ENCODE measurements around the gene HS6ST1. TPM values are rescaled to one million over a fixed set of nuclear protein-coding genes. Genes with fewer than 3 reads are reported as not detected.

Gene HS6ST1
- total and polyA plus RNA-seq, 10 donors = 7.2 to 99.5 (median 57.0) TPM

DNA sequence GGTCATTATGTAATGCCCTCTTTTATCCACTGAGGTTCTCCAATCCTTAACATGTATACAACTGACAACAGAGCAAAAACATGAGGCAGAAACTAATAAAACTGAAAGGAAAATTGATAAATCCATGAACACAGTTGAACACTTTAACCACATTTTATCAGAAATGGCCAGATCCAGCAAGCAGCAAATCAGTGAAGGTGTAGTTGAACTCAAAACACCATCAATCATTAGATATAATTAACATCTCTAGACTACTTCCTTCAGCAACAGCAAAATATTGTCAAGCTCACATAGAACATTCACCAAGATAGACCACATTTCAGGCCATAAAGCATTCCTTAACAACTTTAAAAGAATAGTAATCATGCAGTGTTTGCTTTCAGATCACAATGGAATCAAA lies 72.9 kb downstream of the HS6ST1 start:
- no peaks in the 10 kb centered on the region for H3K4me1 ChIP-seq
- TF ChIP-seq, protein P1, sequence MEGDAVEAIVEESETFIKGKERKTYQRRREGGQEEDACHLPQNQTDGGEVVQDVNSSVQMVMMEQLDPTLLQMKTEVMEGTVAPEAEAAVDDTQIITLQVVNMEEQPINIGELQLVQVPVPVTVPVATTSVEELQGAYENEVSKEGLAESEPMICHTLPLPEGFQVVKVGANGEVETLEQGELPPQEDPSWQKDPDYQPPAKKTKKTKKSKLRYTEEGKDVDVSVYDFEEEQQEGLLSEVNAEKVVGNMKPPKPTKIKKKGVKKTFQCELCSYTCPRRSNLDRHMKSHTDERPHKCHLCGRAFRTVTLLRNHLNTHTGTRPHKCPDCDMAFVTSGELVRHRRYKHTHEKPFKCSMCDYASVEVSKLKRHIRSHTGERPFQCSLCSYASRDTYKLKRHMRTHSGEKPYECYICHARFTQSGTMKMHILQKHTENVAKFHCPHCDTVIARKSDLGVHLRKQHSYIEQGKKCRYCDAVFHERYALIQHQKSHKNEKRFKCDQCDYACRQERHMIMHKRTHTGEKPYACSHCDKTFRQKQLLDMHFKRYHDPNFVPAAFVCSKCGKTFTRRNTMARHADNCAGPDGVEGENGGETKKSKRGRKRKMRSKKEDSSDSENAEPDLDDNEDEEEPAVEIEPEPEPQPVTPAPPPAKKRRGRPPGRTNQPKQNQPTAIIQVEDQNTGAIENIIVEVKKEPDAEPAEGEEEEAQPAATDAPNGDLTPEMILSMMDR (IDR thresholded peaks at IDR 0.05 in 8 of 11, conservative IDR thresholded peaks at IDR 0.05 in 3 of 11) = no peak
- no peak for TF ChIP-seq POLR2AphosphoS5 (IDR thresholded peaks at IDR 0.05)
- no peak for TF ChIP-seq POLR2A (IDR thresholded peaks at IDR 0.05)
- no peaks in the 10 kb centered on the region for H3K36me3 ChIP-seq
- no peak for DNase-seq
- H3K27ac ChIP-seq = no peak overlapping the region
- no peak overlapping the region for H3K4me3 ChIP-seq
- no peaks in the 10 kb centered on the region for H3K9me3 ChIP-seq
- intact Hi-C loops (cut with DNase I; ENCODE audit: low total_unique reads) = no loop called here
- H3K27me3 ChIP-seq (replicated peaks in 1 of 7) = no peaks in the 10 kb centered on the region

- no peaks in the 10 kb centered on the region for H3K36me3 ChIP-seq
- no peak for TF ChIP-seq POLR2A (IDR thresholded peaks at IDR 0.05)
- TF ChIP-seq POLR2AphosphoS5 (IDR thresholded peaks at IDR 0.05) = no peak
- TF ChIP-seq, protein P1 (IDR thresholded peaks at IDR 0.05 in 8 of 11, conservative IDR thresholded peaks at IDR 0.05 in 3 of 11) = no peak
- H3K9me3 ChIP-seq = no peaks in the 10 kb centered on the region
- intact Hi-C loops (cut with DNase I; ENCODE audit: low total_unique reads) = no loop called here
- no peak for DNase-seq
- 86 to 94% (median 91%) methylated on average over 3 of the region's 3 CpGs for WGBS, 5 donors
- H3K4me1 ChIP-seq = no peaks in the 10 kb centered on the region
- H3K27ac ChIP-seq = no peak overlapping the region
- H3K27me3 ChIP-seq (replicated peaks in 1 of 7) = no peaks in the 10 kb centered on the region
- H3K4me3 ChIP-seq = no peak overlapping the region
Observed at GRCh38 chr2:128241896-128242295, 76.8 kb downstream of the HS6ST1 start.

- no peak for DNase-seq
- Histone ChIP-seq H3K9me3 (no peaks in the 10 kb centered on the region), H3K27ac (no peak overlapping the region), H3K27me3 (replicated peaks in 1 of 7) (peaks cover 0 to 1% (median 0%) of the 10 kb centered on the region in 7 donors), H3K36me3 (no peaks in the 10 kb centered on the region), H3K4me1 (peaks cover 0 to 10% (median 4%) of the 10 kb centered on the region in 6 donors), H3K4me3 (no peak overlapping the region)
- intact Hi-C loops (cut with DNase I; ENCODE audit: low total_unique reads) = no loop called here
- TF ChIP-seq POLR2A (IDR thresholded peaks at IDR 0.05) (no peak), POLR2AphosphoS5 (IDR thresholded peaks at IDR 0.05) (no peak)
- TF ChIP-seq, protein P1 (IDR thresholded peaks at IDR 0.05 in 8 of 11, conservative IDR thresholded peaks at IDR 0.05 in 3 of 11) = no peak
- 88 to 95% (median 92%) methylated on average over 8 of the region's 8 CpGs for WGBS, 5 donors
Observed at GRCh38 chr2:128237911-128238697, 80.6 kb downstream of the HS6ST1 start.

- Histone ChIP-seq H3K4me3 (no peak overlapping the region), H3K36me3 (no peaks in the 10 kb centered on the region), H3K4me1 (peaks cover 3 to 18% (median 9%) of the 10 kb centered on the region in 6 donors), H3K27me3 (replicated peaks in 1 of 7) (peaks cover 0 to 11% (median 3%) of the 10 kb centered on the region in 7 donors), H3K9me3 (no peaks in the 10 kb centered on the region), H3K27ac (no peak overlapping the region)
- DNase-seq = no peak
- TF ChIP-seq, protein P1 (IDR thresholded peaks at IDR 0.05 in 8 of 11, conservative IDR thresholded peaks at IDR 0.05 in 3 of 11) = no peak
- TF ChIP-seq POLR2AphosphoS5 (IDR thresholded peaks at IDR 0.05) = peak in 1 of 3 donors; percentile 49
- intact Hi-C loops (cut with DNase I; ENCODE audit: low total_unique reads) = no loop called here
- 65 to 88% (median 70%) methylated on average over 2 of the region's 2 CpGs for WGBS, 5 donors
Observed at GRCh38 chr2:128237081-128237534, 81.6 kb downstream of the HS6ST1 start.

All from spleen (tissue), 11 donors.